Coronary artery (tissue), 2 donors: ENCODE measurements around the gene ARHGEF35.

Source experiments
- DNase-seq: peaks from one replicate; pipeline ENCODE4 v3.0.0-alpha.2; 2017; ENCODE audit warnings: low spot score
- H3K27ac ChIP-seq, 2 donors: fragments of 200-600 bp; sonication (generic); one replicate each; pipeline ENCODE4 v1.5.1; 2016 to 2019
- H3K4me3 ChIP-seq: fragments of 200-600 bp; sonication (generic); 2 replicates; pipeline ENCODE4 v1.5.1; 2016; ENCODE audit warnings: mild to moderate bottlenecking, moderate library complexity
- TF ChIP-seq, protein P1 (sequence below): fragments of 200-600 bp; sonication (generic); IDR thresholded peaks from one replicate; pipeline ENCODE4 v1.5.1; 2019; ENCODE audit warnings: antibody characterized with exemption

The ARHGEF35 gene

DNA sequence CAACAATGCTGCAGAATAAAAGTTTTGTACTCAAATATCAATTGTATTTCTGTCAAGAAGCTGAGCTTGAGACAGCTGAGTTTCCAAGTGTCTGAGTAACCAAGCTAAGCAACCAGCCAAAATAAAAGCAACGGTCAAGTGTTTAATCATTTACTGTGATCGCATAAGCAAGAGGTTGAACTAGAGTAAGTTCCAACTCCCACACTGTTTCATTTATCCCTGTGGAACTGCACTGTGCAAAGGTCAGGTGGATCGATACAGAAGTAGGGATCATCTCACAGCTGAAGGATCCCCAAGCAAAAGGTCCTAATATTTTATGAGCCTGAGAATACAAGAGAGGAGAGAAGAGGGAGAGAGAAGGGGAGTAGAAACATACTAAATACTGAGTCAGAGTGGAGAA lies 51.2 kb downstream of the ARHGEF35 start:
- TF ChIP-seq, protein P1, sequence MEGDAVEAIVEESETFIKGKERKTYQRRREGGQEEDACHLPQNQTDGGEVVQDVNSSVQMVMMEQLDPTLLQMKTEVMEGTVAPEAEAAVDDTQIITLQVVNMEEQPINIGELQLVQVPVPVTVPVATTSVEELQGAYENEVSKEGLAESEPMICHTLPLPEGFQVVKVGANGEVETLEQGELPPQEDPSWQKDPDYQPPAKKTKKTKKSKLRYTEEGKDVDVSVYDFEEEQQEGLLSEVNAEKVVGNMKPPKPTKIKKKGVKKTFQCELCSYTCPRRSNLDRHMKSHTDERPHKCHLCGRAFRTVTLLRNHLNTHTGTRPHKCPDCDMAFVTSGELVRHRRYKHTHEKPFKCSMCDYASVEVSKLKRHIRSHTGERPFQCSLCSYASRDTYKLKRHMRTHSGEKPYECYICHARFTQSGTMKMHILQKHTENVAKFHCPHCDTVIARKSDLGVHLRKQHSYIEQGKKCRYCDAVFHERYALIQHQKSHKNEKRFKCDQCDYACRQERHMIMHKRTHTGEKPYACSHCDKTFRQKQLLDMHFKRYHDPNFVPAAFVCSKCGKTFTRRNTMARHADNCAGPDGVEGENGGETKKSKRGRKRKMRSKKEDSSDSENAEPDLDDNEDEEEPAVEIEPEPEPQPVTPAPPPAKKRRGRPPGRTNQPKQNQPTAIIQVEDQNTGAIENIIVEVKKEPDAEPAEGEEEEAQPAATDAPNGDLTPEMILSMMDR: no peak
- H3K4me3 ChIP-seq: no peak overlapping the region
- no peak overlapping the region for H3K27ac ChIP-seq
- DNase-seq: no peak

DNA sequence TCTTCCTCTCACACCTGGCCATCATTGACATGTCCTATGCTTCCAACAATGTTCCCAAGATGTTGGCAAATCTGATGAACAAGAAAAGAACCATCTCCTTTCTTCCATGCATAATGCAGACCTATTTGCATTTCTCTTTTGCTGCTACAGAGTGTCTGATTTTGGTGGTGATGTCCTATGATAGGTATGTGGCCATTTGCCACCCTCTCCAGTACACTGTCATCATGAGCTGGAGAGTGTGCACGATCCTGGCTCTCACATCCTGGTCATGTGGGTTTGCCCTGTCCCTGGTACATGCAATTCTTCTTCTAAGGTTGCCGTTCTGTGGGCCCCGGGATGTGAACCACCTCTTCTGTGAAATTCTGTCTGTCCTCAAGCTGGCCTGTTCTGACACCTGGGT lies 53.4 kb downstream of the ARHGEF35 start:
- TF ChIP-seq, protein P1: no peak
- H3K4me3 ChIP-seq: no peak overlapping the region
- no peak for DNase-seq

DNA sequence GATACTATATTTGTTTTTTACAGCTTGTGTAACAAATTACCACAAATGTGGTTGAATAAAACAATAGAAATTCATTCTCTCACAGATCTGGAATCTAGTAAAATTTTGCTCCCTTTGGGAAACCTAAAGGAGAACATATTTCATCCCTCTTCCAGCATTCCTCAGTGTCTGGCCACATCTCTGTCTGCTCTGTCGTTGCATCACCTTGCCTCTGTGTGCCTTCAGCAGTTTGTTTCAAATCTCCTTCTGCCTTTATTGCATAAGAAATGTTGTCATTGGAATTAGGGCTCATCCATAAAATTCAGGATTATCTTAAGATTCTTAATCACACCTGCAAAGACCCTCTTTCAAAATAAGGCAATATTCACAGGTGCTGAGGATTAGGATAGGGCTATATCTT lies 58.1 kb downstream of the ARHGEF35 start:
- TF ChIP-seq, protein P1: no peak
- H3K4me3 ChIP-seq: no peak overlapping the region
- H3K27ac ChIP-seq: no peak overlapping the region
- no peak for DNase-seq

More for the DNA sequence above, 53.4 kb downstream of the ARHGEF35 start:
- no peak overlapping the region for H3K27ac ChIP-seq
